ENCODE results near the gene FRMD5.

Gene FRMD5

GRCh38 chr15:43922021-43922420, 273.1 kb downstream of the FRMD5 start:
- DNase-seq: no peak

DNA sequence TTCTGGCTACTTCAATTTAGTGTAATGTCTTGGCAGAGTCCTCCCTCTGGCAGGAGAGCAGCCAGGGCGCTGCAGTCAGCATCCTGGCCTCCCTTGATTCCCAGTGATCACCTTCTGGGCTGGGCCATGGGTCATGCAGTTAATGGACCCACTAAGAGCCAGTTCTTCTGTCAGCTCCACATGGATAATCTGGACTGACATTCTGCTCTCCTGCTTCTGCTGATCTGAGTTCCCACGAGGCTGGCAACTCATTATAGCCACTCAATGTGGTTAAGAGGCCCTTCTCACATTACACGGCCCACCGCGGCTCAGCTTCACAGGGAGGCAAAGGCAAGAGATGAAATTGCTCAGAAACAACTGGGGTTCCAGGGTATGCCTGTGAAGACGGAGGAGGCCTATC, 274.3 kb downstream of the FRMD5 start:
- no peak for DNase-seq

GRCh38 chr15:43920254-43920600, 274.8 kb downstream of the FRMD5 start:
- no peak for DNase-seq

DNA sequence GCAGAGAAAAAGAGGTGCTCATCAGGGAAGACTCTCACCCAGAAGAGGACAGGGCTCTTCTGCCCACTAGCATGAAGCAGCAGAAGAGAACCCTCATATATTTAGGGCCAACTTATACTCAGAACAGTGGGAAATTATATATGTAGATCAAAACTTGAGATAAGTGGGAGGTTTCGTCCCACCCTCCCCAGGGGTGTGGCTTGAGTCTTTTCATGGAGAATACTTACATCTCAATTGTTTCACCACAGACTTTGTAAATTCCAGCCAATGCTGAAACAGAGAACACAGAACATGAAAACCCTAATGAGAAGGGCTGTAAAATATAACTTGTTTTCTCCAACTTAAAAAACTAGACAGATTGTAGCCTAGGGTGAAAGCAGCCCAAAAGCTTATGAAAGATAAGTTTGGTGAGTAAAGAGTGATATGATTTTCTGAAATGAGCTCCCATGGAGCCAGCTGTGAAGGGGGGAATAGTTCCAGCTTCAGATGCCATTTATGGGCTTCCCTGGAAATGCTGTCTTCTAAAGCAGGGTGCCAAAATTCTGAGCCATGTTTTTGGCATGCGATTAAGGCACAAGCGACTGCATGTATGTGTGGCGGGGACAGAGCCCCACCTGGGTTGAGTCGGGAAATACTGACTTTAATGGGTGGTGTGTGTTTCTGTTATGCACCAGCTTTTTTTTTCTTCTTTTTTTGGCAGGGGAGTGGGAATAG, 275.4 kb downstream of the FRMD5 start:
- no peak for DNase-seq

- DNase-seq: no peak
These were observed 276.4 kb downstream of the FRMD5 start for GRCh38 chr15:43918717-43919116.

DNA sequence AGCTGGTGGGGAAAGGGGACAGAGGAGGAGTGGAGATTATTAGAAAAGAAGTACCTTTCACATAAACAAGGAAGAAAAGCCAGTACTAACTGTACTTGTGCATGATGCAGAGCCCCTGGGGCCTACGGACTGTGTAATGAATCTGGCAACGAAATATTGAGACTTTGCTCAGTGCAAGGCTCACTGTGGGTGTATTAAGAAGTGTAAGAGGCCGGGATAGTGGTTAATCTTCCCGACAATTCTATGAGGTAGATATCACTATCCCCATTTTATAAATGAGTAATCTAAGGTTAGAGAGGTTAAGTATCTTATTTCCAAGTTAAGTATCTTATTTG, 278.8 kb downstream of the FRMD5 start:
- no peak for DNase-seq

GRCh38 chr15:43915631-43916325, 279.3 kb downstream of the FRMD5 start:
- no peak for DNase-seq

DNA sequence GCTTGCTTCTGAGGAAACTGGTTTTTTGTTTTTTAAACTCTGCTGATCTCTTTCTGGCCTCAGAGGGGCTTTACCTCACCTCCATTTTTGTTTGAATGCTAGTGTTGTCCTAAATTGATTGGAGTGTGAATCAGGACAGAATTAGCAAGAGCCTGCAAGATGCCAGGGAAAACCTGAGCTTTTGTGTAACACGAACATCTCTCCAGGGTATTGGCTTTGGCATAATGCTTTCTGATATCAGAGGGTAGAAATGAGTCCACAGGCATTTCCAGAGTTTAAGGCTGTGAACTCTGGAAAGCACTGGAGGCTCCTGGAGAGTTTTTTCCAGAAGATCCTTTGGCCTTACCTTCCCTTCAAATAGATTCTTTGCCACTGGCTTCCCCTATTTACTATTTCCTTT, 281.1 kb downstream of the FRMD5 start:
- DNase-seq: no peak

GRCh38 chr15:43913026-43913780, 281.9 kb downstream of the FRMD5 start:
- no peak for DNase-seq

DNA sequence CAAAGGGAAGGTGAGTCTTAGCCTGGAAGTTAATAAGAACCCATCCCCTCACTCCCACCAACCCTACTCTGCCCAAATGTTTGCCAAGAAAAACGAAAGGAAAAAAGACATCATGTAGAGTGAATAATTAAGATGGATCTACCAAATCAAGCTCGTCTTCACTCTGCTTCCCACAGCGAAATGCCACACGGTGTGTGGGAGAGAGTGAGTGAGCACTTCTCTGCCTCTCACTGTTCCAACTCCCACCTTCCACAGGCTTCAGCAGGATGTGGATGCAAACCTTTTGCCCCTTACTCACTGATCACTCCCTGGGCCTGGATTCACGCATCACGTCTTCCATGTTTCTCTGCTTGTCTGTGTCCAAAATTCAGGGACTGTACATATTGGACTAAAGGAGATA, 282.9 kb downstream of the FRMD5 start:
- DNase-seq: no peak

- no peak for DNase-seq
These were observed 283.8 kb downstream of the FRMD5 start for GRCh38 chr15:43911235-43911781.

- DNase-seq: no peak
These were observed 286.5 kb downstream of the FRMD5 start for GRCh38 chr15:43908516-43909050.

GRCh38 chr15:43905755-43906154, 289.3 kb downstream of the FRMD5 start:
- DNase-seq: no peak

DNA sequence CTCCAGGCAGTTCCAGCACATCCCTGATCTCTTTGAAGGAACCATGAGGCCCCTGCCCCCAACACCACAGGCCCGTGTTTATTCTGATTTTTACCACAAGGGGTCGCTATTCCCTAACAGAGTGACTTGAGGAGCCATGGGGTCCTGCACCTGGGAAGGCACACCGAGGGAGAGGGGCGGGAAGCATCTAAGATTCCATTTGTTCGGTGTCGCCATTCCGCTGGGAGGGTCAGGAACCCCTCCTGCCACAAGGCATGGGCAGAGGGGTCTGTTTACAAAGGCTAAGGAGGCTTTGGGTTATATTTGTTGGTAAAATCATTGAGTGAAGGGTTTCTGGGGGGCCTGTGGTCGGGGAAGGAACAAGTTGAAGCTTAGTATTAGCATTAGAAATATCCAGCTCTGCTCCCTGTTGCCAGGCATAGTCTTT, 291.2 kb downstream of the FRMD5 start:
- peak in 3 of 5 experiments; percentile 13 to 54 (median 15) for DNase-seq

DNA sequence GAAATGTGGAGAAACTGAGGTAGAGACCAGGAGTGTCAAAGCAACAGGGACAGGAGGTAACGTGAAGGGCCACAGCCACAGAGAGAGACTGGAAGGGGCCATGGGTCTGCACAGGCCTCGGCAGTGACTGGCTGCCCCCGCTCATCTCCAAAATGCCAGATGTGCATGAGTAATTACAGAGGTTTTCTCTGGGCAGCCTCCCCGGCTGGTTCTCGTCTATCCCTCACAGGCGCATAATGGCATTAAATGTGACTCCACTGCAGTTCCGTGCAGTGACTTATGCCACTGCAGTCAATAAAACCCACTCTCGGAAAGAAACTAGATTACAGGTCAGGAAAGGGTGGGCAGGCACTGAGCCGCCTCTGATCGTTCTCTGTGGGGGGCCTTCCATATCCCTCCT, 293.6 kb downstream of the FRMD5 start:
- no peak for DNase-seq

- DNase-seq: no peak
These were observed 294.1 kb downstream of the FRMD5 start for GRCh38 chr15:43900996-43901395.

- DNase-seq: no peak
These were observed 295.1 kb downstream of the FRMD5 start for GRCh38 chr15:43899928-43900327.

GRCh38 chr15:43898891-43899290, 296.2 kb downstream of the FRMD5 start:
- no peak for DNase-seq

GRCh38 chr15:43896543-43896942, 298.5 kb downstream of the FRMD5 start:
- DNase-seq: no peak

- DNase-seq: no peak
These were observed 299.5 kb downstream of the FRMD5 start for GRCh38 chr15:43895586-43895985.

DNA sequence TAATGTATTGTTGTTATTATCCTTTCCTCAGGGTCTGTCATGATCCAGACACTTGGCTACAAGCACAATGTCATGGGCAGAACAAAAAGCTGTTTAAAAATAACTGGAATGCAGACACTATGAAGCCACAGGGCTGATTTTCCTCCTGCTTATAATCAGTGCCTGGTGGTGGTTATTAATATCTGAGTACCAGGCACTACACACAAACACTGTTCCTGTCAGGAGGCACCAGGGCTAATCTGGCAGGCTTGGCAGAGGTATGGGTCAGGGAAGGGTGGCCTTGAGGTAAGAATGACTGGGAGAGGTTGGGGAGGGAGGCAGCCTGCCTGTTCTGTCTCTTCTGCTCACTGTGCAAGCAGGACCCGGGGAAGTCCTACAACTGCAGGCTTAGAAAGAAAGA, 301.1 kb downstream of the FRMD5 start:
- no peak for DNase-seq

GRCh38 chr15:43889042-43889441, 306.0 kb downstream of the FRMD5 start:
- no peak for DNase-seq

- no peak for DNase-seq
These were observed 307.2 kb downstream of the FRMD5 start for GRCh38 chr15:43887901-43888300.

All from T-helper 2 cell (primary cell).